ENCODE measurements around the gene ABCC1. TPM values are rescaled to one million over a fixed set of nuclear protein-coding genes. Genes with fewer than 3 reads are reported as not detected.
A peak's percentile ranks its signal among the peaks of the same experiment; 100 is the strongest.
"Not testable (repeated sequence)": the region's sequence is repeated elsewhere in the genome, so short reads cannot be mapped to it uniquely, and the experiment has no call there.

The ABCC1 gene
- total RNA-seq, 2 donors from 2014 or later, result 51.8 to 66.9 TPM

GRCh38 chr16:16182918-16183317 lies 233.5 kb downstream of the ABCC1 start:
- Mint-ChIP-seq H3K9me3 (no peaks in the 10 kb centered on the region), H3K36me3 (no peaks in the 10 kb centered on the region), H3K27ac (no peak overlapping the region)
- DNase-seq (ENCODE audit: low spot score in 2 of 2) (no peak), ATAC-seq (no peak)

DNA sequence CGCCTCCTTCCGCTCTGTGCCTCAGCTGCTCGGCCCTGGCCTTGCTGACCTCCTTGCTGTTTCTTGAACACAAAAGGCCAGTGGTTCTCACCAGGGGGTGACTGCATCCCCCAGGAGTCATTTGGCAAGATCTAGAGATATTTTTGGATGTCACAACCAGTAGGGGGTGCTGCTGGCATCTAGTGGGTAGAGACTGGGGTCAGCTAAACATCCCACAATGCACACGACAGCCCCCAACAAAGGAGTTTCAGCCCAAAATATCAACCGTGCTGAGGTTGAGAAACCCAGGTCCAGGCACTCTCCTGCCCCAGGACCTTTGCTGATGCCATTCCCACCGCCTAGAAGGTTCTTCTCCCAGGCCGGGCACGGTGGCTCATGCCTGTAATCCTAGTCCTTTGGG lies 234.1 kb downstream of the ABCC1 start:
- H3K36me3 Mint-ChIP-seq, result no peaks in the 10 kb centered on the region
- no peak for DNase-seq (ENCODE audit: low spot score in 2 of 2)
- no peak for ATAC-seq
- peak overlapping the region in 1 of 2 donors; percentile 70 for H3K27ac Mint-ChIP-seq
- H3K9me3 Mint-ChIP-seq, result no peaks in the 10 kb centered on the region

- no peak for ATAC-seq
- DNase-seq (ENCODE audit: low spot score in 2 of 2), result no peak
- no peak overlapping the region for H3K27ac Mint-ChIP-seq
- H3K9me3 Mint-ChIP-seq, result no peaks in the 10 kb centered on the region
- no peaks in the 10 kb centered on the region for H3K36me3 Mint-ChIP-seq
These were observed 235.2 kb downstream of the ABCC1 start for GRCh38 chr16:16184594-16184993.

DNA sequence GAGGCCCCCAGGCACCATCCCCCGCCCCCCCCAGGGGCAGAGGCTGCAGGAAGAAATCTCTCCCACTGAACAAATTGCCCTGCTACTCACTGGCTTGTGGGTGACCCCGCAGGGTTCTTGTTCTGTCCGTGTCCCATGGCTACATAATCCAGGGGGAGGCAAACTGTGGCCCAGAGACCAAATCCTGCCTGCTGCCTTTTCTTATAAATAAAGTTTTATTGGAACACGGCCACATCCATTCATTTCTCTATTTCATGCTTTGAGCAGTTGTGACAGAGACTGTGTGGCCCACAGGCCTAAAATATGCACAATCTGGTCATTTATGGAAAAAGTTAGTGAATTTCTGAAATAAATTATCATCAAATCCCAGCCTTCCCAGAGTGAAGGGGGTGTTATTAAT lies 235.7 kb downstream of the ABCC1 start:
- H3K27ac Mint-ChIP-seq, result no peak overlapping the region
- H3K36me3 Mint-ChIP-seq, result no peaks in the 10 kb centered on the region
- DNase-seq (ENCODE audit: low spot score in 2 of 2) (no peak), ATAC-seq (no peak)
- no peaks in the 10 kb centered on the region for H3K9me3 Mint-ChIP-seq

DNA sequence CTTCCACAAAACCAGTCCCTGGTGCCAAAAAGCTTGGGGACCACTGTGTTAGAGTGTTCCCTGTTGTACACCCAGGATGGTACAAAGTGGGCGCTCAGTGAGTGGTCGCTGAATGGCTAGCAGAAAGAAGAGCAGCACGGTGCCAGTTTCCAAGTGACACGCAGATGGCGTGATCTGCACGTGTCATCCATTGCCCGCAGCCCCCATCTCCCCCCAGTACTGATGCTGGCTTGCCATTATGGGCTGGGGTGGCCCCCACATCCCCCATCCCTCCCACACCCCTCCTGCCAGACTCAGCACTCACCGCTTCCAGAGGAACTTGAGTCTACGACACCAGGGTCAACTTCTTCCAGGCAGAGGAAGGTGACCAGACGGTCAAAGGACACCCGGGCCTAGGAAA lies 237.4 kb downstream of the ABCC1 start:
- H3K9me3 Mint-ChIP-seq, result no peaks in the 10 kb centered on the region
- no peak for ATAC-seq
- DNase-seq (ENCODE audit: low spot score in 2 of 2), result no peak
- H3K36me3 Mint-ChIP-seq, result no peaks in the 10 kb centered on the region
- no peak overlapping the region for H3K27ac Mint-ChIP-seq

DNA sequence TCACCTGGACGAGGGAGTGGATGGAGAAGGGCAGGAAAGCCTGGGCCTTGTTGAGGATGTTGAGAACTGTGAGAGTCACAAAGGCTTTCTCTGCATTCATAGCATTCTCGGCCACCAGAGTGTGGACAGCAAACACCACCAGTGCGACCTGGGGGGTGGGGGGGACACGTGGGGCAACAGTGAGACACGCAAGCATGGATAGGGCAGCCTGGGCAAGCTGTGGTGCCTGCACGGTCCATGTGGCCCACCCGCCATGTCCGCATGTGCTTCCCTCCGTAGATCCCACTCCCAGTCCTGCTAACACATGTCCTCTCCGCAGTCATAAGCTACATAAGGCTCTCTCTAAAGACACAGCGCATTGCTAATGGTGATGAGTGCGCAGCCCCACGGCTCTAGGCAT lies 239.4 kb downstream of the ABCC1 start:
- no peak for ATAC-seq
- DNase-seq (ENCODE audit: low spot score in 2 of 2), result no peak

GRCh38 chr16:16189842-16190241 lies 240.4 kb downstream of the ABCC1 start:
- Mint-ChIP-seq H3K36me3 (no peaks in the 10 kb centered on the region), H3K27ac (no peak overlapping the region), H3K9me3 (no peaks in the 10 kb centered on the region)
- ATAC-seq (no peak), DNase-seq (ENCODE audit: low spot score in 2 of 2) (no peak)

More for the DNA sequence above, 239.4 kb downstream of the ABCC1 start:
- no peaks in the 10 kb centered on the region for H3K9me3 Mint-ChIP-seq
- no peak overlapping the region for H3K27ac Mint-ChIP-seq
- H3K36me3 Mint-ChIP-seq, result no peaks in the 10 kb centered on the region

- ATAC-seq, result no peak
- no peak for DNase-seq (ENCODE audit: low spot score in 2 of 2)
- Mint-ChIP-seq H3K9me3 (no peaks in the 10 kb centered on the region), H3K36me3 (no peaks in the 10 kb centered on the region), H3K27ac (no peak overlapping the region)
These were observed 241.1 kb downstream of the ABCC1 start for GRCh38 chr16:16190546-16190945.

- not testable (repeated sequence) for H3K27ac Mint-ChIP-seq; DNase-seq (ENCODE audit: low spot score in 2 of 2); H3K9me3 Mint-ChIP-seq; ATAC-seq; H3K36me3 Mint-ChIP-seq
These were observed 241.6 kb downstream of the ABCC1 start for GRCh38 chr16:16190966-16191365.

- ATAC-seq (no peak), DNase-seq (ENCODE audit: low spot score in 2 of 2) (no peak)
- no peaks in the 10 kb centered on the region for H3K9me3 Mint-ChIP-seq
- H3K27ac Mint-ChIP-seq, result no peak overlapping the region
- H3K36me3 Mint-ChIP-seq, result no peaks in the 10 kb centered on the region
These were observed 242.2 kb downstream of the ABCC1 start for GRCh38 chr16:16191493-16192167.

Other genes starting within 250 kb of the ABCC1 start
- gene MYH11, start 92.6 kb upstream of the ABCC1 start, total RNA-seq, result under 1 TPM in 1 of 2 donors, not detected in 1; 0.07 TPM
- 10 to 100 TPM; 38.7 to 97.5 TPM for gene CEP20, start 61.0 kb upstream of the ABCC1 start, total RNA-seq

Measured in activated naive CD4-positive, alpha-beta T cell treated with anti-CD3 and anti-CD28 coated beads, Interleukin-2, amount 50 U/mL, for 72 hours (primary cell).